ENCODE measurements around the gene COBL.
A peak's percentile ranks its signal among the peaks of the same experiment; 100 is the strongest.

The COBL gene

DNA sequence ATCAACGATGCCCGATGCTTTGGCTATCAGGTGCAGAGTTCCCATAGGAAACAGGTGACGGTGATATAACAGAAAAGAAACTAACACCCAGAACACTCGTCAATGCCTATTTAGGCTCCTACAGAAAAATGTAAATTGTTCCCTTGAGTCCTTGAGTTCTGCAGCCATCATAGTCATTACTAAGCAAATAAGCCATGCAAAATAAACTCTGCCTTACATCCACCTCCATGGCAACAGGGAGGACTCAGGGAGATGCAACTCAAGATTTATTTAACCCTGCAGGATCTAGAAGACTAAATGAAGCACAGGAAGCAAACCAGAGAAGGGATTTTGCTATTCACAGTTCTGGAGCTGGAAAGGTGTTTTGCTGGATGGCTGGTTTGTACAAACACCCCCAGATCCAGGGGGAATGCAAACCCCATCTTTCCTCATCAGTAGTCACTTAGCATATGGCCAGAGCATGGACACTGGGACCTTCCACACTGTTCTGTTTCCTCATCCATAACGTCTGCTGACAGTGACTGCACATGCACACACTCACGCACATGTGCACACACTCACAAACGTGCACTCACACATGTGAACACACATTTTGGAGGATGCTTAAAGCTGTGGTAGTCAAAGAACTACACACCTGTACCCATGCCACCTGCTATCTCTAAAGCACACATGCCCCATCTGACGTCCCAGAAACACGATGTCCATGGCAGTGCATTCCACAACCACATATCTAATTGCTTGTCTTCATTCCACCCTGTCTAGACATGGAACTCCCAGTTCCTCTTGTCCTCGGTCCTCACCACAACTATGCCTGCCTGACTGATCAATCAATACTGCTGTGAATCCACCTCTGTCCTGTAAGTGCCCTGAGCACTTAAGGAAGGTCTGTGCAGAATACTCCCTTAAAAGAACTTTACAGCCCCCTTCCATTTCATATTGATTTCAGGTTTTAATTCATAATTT, 178.2 kb downstream of the COBL start:
- no peak for DNase-seq

DNA sequence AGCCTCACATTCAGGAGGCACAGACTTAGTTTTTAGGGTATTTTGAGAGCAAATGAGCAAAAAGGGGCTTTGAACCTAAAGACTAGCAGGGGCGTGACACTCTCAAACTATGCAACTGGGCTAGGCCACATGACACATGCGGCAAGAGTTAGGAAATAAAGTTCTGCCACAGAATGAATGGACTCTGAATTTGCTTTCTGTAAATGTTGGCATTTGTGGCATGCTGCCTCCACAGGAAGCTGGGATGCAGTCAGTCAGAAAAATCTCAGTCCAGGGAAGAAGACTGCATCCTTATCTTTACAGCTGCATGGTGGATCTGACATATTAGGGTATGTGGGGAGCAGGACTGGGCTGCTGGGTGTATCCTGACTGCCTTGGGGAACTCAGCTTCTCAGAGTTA, 181.0 kb downstream of the COBL start:
- DNase-seq = no peak

DNA sequence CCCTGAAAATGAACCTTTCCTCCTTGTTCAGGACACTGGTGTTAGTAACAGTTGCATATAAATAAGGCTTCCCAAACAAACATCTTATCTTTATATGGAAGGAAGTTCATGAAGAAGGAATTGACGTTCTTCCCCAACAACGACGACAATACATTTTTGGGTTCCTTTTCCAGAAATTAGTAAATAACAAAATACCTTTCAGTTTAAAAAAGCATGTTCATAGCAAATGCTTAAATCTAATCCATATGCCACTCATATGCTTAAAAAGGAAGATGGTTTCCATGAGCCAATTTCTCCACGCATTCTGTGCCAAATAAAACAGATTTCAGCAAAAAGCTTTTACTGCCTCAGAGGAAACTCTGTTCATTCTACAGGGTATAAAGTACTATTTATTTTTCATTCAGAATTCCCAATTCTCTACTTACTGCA, 182.6 kb downstream of the COBL start:
- no peak for DNase-seq

DNA sequence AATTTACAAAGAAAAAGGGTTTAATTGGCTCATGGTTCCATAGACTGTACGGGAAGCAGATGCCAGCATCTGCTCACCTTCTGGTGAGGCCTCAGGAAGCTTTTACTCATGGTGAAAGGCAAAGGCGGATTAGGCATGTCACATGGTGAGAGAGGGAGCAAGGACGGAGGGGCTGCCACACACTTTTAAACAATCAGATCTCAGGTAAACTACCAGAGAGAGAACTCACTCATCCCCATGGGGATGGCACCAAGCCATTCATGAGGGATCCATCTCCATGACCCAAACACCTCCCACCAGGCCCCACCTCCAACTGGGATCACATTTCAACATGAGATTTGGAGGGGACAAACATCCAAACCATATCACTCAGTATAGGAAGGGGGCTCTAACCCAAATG, 183.9 kb downstream of the COBL start:
- DNase-seq = no peak

DNA sequence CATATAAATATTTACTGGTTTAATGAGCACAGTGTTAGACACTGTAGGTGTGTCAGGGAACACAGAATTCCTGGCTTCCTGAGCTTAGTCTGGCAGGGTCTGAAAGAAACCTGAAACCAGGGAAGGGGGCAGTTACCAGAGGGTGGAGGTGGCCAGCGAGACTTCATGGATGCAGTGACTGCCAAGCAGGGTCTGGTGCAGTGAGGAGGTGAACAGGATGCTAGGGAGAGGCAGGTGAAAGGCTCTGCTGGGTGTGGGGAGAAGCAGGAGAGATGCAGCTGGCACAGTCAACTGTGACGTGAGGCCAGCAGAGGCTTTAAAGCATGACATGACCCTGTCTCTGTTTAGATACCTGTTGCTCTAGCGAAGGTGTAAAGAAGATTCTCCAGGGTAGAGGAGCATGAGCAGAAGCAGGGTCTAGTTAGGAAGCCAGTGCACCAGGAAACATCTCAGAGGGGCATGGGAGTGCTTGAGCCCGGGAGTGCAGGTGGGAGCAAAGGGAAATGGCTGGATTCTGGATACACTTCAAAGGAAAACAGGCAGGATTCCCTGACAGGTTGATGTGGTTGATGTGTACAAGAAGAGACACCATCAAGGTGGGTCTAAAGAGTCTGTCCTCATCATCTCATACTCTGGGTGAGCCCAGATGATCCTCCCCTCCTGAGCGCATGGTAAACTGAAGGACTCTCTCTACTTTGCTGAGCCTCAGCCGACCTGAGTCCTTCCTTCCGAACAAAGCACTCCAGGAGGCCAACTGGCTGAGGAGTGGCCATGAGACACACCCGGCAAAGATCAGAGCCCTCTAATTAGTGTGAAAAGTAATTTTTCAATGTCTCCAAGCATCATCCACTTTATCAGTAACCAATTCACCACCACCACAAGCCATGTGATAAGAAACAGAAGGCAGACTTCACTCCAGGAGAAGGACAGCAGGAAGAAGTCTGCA, 186.8 kb downstream of the COBL start:
- no peak for DNase-seq

DNA sequence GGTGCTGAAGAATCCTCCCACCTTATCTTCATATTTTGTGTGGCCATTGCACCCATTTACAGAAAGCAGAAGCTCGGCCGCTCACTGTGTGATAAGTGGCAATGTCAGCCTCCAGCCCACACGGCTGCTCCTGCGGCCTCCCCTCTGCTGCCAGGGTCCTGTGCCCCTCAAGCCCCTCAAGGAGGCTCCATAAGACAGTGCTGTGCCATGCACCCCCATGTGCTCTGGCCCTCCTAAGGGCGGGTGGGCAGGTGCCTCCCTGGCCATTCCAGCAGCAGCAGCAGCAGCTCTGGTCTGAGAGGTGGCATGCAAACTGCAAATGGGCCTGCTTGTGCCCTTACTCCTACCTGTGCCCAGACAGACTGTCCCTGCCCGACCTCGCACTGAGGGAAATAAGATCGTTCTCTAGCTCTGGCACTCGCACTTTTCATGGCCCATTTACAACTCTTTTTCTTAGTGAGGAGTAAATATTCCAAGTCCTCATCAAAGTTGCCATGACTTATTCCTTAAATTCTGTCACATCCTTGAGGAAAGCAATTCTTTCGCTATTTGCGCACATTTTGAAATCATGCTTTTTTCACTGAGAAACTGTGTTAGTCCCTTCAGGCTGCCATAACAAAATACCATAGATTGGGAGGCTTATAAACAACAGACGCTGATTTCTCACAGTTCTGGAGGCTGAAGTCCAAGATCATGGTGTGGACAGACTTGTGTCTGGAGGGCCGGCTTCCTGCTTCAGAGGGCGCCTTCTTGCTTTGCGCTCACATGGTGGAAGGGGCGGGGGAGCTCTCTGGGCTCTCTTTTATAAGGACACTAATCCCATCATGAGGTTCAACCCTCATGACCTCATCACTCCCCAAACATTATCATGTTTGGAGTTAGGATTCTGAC, 187.8 kb downstream of the COBL start:
- no peak for DNase-seq

DNA sequence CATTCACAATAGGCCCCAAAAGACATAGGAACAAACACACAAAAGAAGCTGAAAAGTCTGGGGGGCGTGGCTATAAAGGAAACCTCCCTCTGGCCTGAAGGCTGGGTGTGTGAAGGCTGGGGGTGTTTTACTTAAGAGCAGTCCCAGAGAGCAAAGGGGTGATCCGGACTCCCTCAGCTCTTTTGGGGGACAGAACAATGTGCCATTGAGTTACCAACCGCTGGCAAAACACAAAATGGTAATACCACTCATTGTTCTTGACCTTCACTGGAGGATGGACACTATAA, 189.0 kb downstream of the COBL start:
- DNase-seq = no peak

DNA sequence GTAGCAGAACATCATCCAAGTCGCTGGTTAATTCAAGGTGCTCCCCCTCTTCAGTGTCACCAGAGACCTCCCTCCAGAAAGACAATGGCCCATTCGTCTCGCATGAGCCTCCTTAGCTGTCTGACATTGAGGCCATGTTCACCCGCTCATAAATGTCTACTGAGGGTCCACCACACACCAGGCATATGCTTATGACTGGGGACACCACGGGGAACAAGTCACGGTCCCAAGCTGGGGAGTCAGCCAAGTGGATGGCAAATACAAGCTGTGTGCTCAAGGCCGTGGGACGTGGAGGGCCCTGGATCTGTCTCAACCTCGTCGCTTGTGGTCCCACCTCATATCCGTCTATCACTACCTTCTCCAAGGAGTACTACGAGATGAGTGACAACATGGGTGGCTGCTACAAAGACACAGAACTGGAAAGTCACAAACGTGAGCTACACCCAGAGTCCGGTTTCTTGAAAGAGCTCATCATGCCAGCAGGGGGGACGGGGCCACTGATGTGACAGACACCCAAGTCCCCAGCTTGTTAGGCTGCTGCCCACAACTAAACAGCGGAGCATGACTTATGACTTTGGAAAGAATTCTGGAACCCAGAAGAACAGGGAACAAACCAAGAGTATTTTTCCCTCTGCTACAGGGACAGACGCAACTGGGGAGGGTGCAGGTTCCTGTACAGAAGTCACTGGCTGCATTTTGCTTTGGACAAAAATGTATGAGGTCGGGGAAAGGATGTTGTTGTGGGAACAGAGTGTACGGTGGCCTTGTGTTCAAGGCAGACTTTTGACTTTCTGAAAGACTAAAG, 189.6 kb downstream of the COBL start:
- DNase-seq = no peak

DNA sequence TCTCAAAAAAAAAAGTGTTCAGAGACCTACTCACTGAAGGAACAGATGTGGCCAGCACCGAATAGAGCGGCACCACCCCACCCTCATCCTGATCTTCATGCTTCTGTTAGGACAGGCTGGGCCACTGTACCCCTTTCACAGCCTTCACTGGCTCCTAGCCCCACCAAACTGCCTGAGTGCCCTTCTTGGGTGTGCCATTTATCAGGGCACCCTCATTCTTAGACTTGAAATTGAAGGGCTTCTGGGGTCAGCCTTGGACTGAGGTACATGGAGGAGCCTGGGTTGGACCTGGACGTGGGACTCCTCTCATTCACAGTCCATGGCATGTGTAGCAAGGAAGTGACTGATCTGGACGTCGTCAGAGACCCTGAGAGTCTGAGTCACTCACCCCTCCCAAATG, 190.3 kb downstream of the COBL start:
- no peak for DNase-seq

DNA sequence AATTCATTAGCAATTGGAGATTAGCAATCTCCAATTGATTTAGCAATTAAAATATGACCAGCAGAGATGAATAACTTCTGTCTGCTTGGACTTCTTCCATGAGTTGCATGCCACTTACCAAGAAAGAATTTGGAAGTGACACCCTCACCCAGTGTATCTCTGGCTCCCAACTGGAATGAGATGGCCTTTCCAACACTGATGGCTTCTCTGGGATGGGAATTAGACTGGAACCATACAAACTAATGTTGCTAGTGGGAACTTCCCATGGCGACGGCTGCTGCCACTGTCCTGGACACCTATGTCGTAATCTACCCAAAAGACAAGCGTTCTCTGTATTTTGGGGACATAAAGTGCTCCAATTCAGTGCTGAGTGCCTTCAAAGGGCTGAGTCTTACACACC, 192.3 kb downstream of the COBL start:
- DNase-seq = no peak

DNA sequence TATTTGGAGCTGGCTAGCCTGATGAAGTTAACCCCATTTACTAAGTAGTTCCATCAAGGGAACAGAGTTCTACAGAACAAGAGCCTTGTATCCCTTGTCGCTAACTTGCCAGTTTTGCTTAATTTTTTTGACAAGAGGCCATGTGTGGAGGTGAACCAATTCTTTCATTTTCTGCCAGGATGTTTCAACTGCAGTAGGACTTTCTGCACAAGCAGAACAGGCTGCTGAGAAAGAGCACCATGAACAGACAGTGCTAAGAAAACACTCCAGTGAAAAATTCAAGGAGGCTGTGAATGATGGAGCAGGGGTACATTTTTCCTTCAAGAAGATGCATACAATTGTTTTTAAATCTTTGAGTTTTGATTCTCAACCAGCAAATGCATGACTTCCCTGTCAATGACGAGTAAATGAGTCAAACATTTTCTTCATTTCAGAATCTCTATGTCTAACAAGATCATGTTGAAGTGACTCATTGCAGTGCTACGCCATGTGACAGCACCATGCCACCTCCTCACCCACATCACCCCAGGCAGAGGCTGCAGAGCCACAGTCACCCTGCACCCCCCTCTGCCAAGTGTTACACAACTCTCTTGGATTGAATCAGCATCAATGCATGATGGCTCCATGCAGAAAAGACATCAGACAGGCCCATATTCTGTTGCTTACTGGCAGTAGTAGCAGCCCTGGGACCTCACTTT, 193.1 kb downstream of the COBL start:
- peak; percentile 39 for DNase-seq

DNA sequence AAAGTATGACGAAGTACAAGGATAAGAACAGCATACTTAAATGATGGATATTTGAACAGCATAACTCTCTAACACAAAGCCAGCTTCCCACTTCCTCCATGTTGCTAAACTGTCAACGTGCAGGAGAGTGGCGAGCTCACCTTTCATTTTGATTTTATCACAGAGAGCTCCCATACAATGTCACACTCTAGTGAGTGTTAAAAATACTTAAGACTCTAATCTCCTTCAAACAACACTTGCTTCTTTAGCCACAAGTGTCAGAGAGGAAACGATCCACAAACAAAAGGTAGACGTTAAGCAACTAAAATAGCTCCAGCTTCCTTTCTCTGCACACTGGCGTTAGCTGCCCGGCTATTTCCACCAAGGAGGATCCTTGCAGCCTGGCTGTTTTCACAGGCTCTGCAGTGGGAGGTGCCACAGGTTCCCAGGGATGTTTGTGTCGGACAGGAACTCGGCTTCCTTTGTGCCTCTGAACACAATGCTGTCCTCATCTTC, 194.6 kb downstream of the COBL start:
- DNase-seq = no peak

DNA sequence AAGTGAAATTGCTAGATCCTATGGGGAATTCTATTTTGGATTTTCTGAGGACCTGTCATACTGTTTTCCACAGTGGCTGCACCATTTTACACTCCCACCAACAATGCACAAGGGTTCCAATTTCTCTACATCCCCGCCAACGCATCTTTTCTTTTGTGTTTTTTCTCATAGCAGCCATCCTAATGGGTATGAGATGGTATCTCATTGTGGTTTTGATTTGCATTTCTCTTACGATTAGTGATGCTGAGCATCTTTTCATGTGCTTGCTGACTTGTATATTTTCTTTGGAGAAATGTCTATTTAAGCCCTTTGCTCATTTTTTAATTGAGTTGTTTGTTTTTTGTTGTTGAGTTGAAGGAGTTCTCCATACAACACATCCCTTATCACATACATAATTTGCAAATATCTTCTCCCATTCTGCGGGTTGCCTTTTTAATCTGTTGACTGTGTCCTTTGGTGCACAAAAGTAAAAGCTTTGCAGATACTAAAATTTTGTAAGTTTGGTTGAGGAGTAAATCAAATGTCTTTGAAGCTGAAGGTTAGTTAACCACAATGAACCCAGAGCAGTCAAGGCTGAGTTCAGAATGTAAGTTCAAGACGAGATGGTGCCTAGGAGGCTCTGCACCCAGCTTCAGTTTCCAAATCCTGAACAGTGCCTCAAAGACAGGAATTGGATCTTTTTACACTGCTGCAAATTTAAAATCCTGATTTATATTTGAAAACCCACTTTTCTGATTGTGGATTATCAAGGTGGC, 195.4 kb downstream of the COBL start:
- DNase-seq = no peak

DNA sequence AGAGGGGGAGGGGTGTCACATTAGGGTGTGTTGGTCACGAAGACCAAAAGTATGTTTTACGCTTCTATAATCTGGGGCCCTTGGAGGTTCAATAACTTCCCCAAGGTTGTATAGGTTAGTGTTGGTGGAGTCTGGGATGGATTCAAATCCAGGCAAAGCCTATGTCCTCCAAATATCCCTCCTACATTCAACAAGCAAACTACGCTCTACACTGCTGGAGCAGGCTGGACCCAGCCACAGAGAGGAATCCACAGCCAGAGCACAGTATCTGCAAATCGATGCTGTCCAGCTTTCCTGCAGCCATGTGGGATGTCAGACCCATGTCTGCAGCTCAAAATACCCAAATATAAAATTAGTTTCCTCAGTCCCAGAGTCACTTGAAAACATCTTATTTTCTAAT, 198.0 kb downstream of the COBL start:
- DNase-seq = no peak

DNA sequence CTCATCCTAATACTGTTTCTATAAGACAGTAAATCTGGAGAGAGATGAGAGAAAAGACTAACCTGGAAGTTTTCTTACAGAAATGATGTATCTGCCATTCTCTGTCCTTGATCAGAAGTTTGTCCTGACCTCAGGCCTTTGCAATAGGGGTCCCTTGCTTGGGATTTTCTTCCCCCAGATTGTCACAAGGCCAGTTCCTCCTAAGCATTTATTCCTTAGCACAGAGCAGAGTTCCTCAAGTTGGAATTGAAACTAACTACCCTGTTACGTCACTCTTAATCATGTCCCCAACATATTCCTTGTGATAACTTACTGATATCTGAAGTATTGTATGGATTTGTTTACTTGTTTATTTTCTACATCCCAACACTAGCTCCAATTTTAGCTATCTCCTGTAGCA, 202.1 kb downstream of the COBL start:
- no peak for DNase-seq

DNA sequence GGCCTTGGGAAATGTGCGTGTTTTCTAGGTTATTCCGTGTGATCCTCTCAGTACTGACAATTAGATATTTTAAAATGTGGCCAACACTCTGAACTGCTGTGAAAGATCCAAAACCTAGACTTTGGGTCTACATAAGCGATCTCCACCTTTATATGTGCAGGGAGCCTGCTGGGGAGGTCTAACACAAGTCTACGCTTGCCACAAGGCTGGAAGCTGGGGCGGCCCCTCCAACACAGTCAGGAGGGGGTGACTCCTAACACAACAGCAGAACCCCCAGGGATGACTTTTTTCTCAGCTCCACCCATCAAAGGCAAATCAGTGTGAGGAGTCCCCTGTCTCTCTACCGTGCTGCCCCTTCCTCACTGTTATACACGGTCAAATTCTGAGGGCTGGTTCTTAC, 202.6 kb downstream of the COBL start:
- DNase-seq = no peak

DNA sequence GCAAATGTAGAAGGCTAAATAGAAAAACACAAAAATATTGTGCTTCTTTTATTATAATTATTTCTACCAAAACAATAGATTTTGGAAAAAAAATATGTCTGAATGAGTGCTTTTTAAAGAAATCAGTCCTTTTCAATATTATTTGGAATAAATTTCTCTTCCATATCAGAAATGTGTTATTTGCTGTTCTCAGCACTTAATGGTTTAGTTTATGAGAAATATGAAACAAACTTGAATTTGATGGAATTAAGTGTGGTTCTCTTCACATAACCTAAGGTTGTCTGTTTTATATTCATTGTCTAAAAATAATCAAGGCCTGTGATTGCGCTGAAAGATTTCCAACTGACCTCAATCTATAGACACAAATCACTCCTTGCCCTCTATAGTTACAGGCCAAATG, 203.0 kb downstream of the COBL start:
- DNase-seq = no peak

DNA sequence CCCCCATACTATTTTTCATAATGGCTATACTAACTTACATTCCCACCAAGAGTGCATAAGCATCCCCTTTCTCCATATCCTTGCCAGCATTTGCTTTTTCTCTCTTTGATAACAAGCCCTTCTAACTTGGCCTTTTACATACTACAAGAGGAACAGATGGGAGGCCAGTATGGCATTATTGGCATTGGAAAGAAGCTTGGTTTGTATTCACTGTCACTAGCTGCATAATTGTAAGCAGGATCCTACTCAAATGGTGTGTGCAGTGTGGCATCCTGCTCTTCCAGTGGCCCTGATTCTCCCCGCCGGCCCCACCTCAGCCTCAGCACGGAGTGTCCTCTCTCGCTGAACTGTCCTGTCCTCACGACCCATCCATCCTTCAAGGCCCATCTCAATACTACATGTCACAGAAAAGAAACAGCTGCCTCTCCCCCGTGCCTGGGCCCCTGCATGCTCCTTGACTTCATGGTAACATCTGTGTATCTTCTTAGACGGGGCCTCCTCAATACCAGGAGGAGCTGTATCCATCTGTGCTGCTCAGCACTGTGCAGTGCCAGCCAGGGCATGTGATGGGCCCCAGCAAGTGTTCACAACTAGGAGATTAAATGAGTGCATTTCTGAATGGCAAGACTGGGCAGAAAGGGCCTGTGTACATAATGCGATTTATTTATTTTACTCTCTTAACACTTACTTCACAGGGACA, 205.2 kb downstream of the COBL start:
- no peak for DNase-seq

DNA sequence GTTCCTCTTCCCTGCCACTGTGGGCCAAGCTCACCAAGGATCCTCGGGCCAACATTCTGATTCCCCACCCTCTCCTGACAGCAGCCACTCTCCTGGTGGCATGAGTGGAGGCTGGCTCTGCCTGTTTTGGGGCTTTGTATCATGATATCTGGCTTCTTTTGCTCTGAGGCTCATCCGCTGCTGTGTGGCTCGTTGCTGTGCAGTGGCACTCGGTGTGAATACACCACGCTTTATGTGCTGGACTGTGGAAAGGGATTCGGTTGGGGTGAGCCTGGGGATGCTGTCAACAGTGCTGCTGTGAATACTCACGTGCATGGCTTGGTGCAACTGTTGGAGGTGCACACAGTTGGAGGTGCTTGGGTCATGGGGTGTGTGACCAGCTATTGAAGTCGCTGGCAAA, 208.5 kb downstream of the COBL start:
- no peak for DNase-seq

DNA sequence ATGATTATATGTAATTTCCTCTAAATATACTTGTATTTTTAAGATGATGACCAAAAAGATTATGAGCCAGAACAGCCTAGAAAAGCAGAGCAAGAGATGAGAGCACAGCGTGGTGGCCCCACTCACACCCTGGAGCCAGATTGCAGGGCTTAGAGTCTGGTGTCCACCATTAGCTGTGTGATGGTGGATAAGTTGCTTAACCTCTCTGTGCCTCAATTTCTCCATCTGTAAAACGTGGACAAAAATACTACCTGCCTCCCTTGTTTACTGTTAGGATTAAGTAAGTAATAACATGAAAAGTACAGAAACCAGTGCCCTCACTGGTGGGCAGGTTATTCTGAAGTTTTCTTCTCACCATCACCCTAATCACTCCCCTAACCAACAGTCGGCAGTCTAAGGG, 212.3 kb downstream of the COBL start:
- DNase-seq = no peak

All from CD4-positive, alpha-beta T cell treated with Interleukin-17A for 4 hours (primary cell).